Mesenchymal stem cell (in vitro differentiated cells and primary cell): ENCODE measurements around the gene TTLL11.

Experiments
- DNase-seq: peaks from one replicate; pipeline ENCODE4 v3.0.0-alpha.2; 2013
- H2AFZ ChIP-seq: one replicate; pipeline ENCODE4 v1.6.1; 2013; ENCODE audit warnings: low read depth, mild to moderate bottlenecking, control low read depth, inconsistent platforms, low read length, moderate library complexity
- H2AK5ac ChIP-seq: 2 replicates; pipeline ENCODE4 v1.6.1; 2013; ENCODE audit warnings: low read length, moderate library complexity, mild to moderate bottlenecking, inconsistent platforms; ENCODE audit not compliant: severe bottlenecking
- H2BK120ac ChIP-seq: one replicate; pipeline ENCODE4 v1.6.1; 2013; ENCODE audit warnings: low read depth, mild to moderate bottlenecking, inconsistent platforms, low read length, moderate library complexity
- H2BK12ac ChIP-seq, 2 experiments: one replicate each; pipeline ENCODE4 v1.6.1; 2013; ENCODE audit warnings: inconsistent platforms in 2 of 2, low read length in 2 of 2, mild to moderate bottlenecking in 2 of 2, moderate library complexity in 2 of 2, control low read depth in 1 of 2
- H2BK15ac ChIP-seq: one replicate; pipeline ENCODE4 v1.6.1; 2013; ENCODE audit warnings: mild to moderate bottlenecking, low read depth, inconsistent platforms; ENCODE audit not compliant: poor library complexity, severe bottlenecking
- H2BK5ac ChIP-seq: 2 replicates; pipeline ENCODE4 v1.6.1; 2013; ENCODE audit warnings: low read depth, mild to moderate bottlenecking, low read length, control low read depth, inconsistent platforms; ENCODE audit not compliant: poor library complexity, severe bottlenecking
- H3K14ac ChIP-seq, 2 experiments: one replicate each; pipeline ENCODE4 v1.6.1; 2013; ENCODE audit warnings: inconsistent platforms in 2 of 2, low read length in 2 of 2, control low read depth in 1 of 2, mild to moderate bottlenecking in 1 of 2, moderate library complexity in 1 of 2
- H3K18ac ChIP-seq, 2 experiments: one replicate each; pipeline ENCODE4 v1.6.1; 2013; ENCODE audit warnings: inconsistent platforms in 2 of 2, low read length in 2 of 2, control low read depth in 1 of 2, low read depth in 1 of 2, mild to moderate bottlenecking in 1 of 2
- H3K23ac ChIP-seq, 2 experiments: one replicate each; pipeline ENCODE4 v1.6.1; 2013; ENCODE audit warnings: inconsistent platforms in 2 of 2, low read length in 2 of 2, mild to moderate bottlenecking in 2 of 2, moderate library complexity in 2 of 2, control low read depth in 1 of 2
- H3K27ac ChIP-seq: 2 replicates; pipeline ENCODE4 v1.5.1; 2013; ENCODE audit warnings: mild to moderate bottlenecking, moderate library complexity, low read length, control low read depth, inconsistent platforms; ENCODE audit not compliant: poor library complexity, severe bottlenecking
- H3K27me3 ChIP-seq, 2 experiments: 2 replicates each; pipeline versions ENCODE4 v1.6.1 to v1.7.0; 2013; ENCODE audit warnings: low read length in 2 of 2, mild to moderate bottlenecking in 2 of 2, moderate library complexity in 2 of 2, control low read depth in 1 of 2, inconsistent platforms in 1 of 2; ENCODE audit not compliant: control insufficient read depth in 1 of 2, insufficient read depth in 1 of 2
- H3K36me3 ChIP-seq, 2 experiments: 2 replicates each; pipeline versions ENCODE4 v1.6.1 to v1.7.0; 2013; ENCODE audit warnings: low read length in 2 of 2, control low read depth in 1 of 2, inconsistent platforms in 1 of 2, low read depth in 1 of 2, mild to moderate bottlenecking in 1 of 2; ENCODE audit not compliant: insufficient read depth in 2 of 2, control insufficient read depth in 1 of 2
- H3K4ac ChIP-seq, 2 experiments: one replicate each; pipeline ENCODE4 v1.6.1; 2013; ENCODE audit warnings: inconsistent platforms in 2 of 2, low read length in 2 of 2, mild to moderate bottlenecking in 2 of 2, moderate library complexity in 2 of 2, control low read depth in 1 of 2, low read depth in 1 of 2
- H3K4me1 ChIP-seq: 2 replicates; pipeline ENCODE4 v1.6.1; 2013; ENCODE audit warnings: low read depth, low read length, control low read depth; ENCODE audit not compliant: control insufficient read depth, insufficient read depth
- H3K4me2 ChIP-seq: 2 replicates; pipeline ENCODE4 v1.6.1; 2013; ENCODE audit warnings: low read length, mild to moderate bottlenecking, inconsistent platforms; ENCODE audit not compliant: poor library complexity, severe bottlenecking
- H3K4me3 ChIP-seq, 2 experiments: 2 replicates each; pipeline versions ENCODE4 v1.5.1 to v1.7.0; 2013; ENCODE audit warnings: low read length in 2 of 2, mild to moderate bottlenecking in 2 of 2, control low read depth in 1 of 2, low read depth in 1 of 2; ENCODE audit not compliant: insufficient read depth in 1 of 2
- H3K79me1 ChIP-seq: replicated peaks from 2 replicates; pipeline ENCODE4 v1.6.1; 2013; ENCODE audit warnings: mild to moderate bottlenecking, control low read depth, low read length, inconsistent platforms; ENCODE audit not compliant: poor library complexity, severe bottlenecking
- H3K9ac ChIP-seq: 2 replicates; pipeline ENCODE4 v1.7.0; 2013; ENCODE audit warnings: mild to moderate bottlenecking, low read length, moderate library complexity
- H3K9me3 ChIP-seq: 2 replicates; pipeline ENCODE4 v1.7.0; 2013; ENCODE audit warnings: mild to moderate bottlenecking, low read length; ENCODE audit not compliant: control insufficient read depth
- H4K8ac ChIP-seq: one replicate; pipeline ENCODE4 v1.6.1; 2013; ENCODE audit warnings: inconsistent platforms, mild to moderate bottlenecking, low read length, moderate library complexity
- H4K91ac ChIP-seq: one replicate; pipeline ENCODE4 v1.6.1; 2013; ENCODE audit warnings: mild to moderate bottlenecking, low read length, inconsistent platforms
- WGBS: methylation state at CpG from one replicate; pipeline ENCODE4 v1.1.7; 2013; ENCODE audit warnings: mixed read lengths; 5-methylcytosine and 5-hydroxymethylcytosine counted together

Gene TTLL11

GRCh38 chr9:121811140-121811539 lies 282.0 kb downstream of the TTLL11 start:
- no peak overlapping the region for H2BK120ac ChIP-seq
- no peak overlapping the region for H2BK12ac ChIP-seq

GRCh38 chr9:121810489-121810888 lies 282.6 kb downstream of the TTLL11 start:
- Histone ChIP-seq H3K4me3 (no peak overlapping the region), H3K4ac (no peak overlapping the region), H3K23ac (no peak overlapping the region), H3K14ac (no peak overlapping the region), H3K79me1 (no peaks in the 10 kb centered on the region), H3K9me3 (no peaks in the 10 kb centered on the region), H2BK12ac (no peak overlapping the region), H2AK5ac (no peak overlapping the region), H2BK5ac (no peak overlapping the region), H3K18ac (no peak overlapping the region), H2AFZ (no peak overlapping the region), H3K27ac (no peak overlapping the region), H4K8ac (no peak overlapping the region), H2BK15ac (no peak overlapping the region), H3K36me3 (no peaks in the 10 kb centered on the region), H2BK120ac (no peak overlapping the region), H3K4me1 (no peaks in the 10 kb centered on the region), H3K9ac (no peak overlapping the region), H4K91ac (no peak overlapping the region), H3K27me3 (peaks cover 6 to 22% of the 10 kb centered on the region in 2 experiments), H3K4me2 (no peak overlapping the region)
- DNase-seq: no peak
- 68% methylated on average over 3 of the region's 3 CpGs for WGBS

More at GRCh38 chr9:121811140-121811539, 282.0 kb downstream of the TTLL11 start:
- Histone ChIP-seq H3K27me3 (peaks cover 11 to 26% of the 10 kb centered on the region in 2 experiments), H3K4me1 (no peaks in the 10 kb centered on the region), H4K8ac (no peak overlapping the region), H3K4ac (no peak overlapping the region), H4K91ac (no peak overlapping the region), H3K23ac (no peak overlapping the region), H2BK5ac (no peak overlapping the region), H3K27ac (no peak overlapping the region), H2AFZ (no peak overlapping the region), H3K4me3 (no peak overlapping the region), H3K4me2 (no peak overlapping the region), H3K9me3 (no peaks in the 10 kb centered on the region), H3K79me1 (no peaks in the 10 kb centered on the region), H3K14ac (no peak overlapping the region), H3K9ac (no peak overlapping the region), H3K36me3 (no peaks in the 10 kb centered on the region), H3K18ac (no peak overlapping the region), H2AK5ac (no peak overlapping the region), H2BK15ac (no peak overlapping the region)
- DNase-seq: no peak
- 80% methylated on average over 9 of the region's 9 CpGs for WGBS

GRCh38 chr9:121809356-121810050 lies 283.6 kb downstream of the TTLL11 start:
- Histone ChIP-seq H3K27ac (no peak overlapping the region), H2BK5ac (no peak overlapping the region), H3K4me1 (no peaks in the 10 kb centered on the region), H3K4me2 (no peak overlapping the region), H3K9me3 (no peaks in the 10 kb centered on the region), H4K91ac (no peak overlapping the region), H2BK12ac (no peak overlapping the region), H3K79me1 (no peaks in the 10 kb centered on the region), H3K27me3 (peaks cover 6 to 18% of the 10 kb centered on the region in 2 experiments), H2AFZ (no peak overlapping the region), H3K14ac (no peak overlapping the region), H3K36me3 (no peaks in the 10 kb centered on the region), H3K18ac (no peak overlapping the region), H3K4ac (no peak overlapping the region), H4K8ac (no peak overlapping the region), H2AK5ac (no peak overlapping the region), H2BK15ac (no peak overlapping the region), H3K9ac (no peak overlapping the region), H2BK120ac (no peak overlapping the region), H3K4me3 (no peak overlapping the region), H3K23ac (no peak overlapping the region)
- 92% methylated on average over 14 of the region's 15 CpGs for WGBS
- no peak for DNase-seq

- H4K91ac ChIP-seq: no peak overlapping the region
- no peaks in the 10 kb centered on the region for H3K36me3 ChIP-seq
- H3K4me2 ChIP-seq: no peak overlapping the region
- no peak overlapping the region for H3K18ac ChIP-seq
- H3K14ac ChIP-seq: no peak overlapping the region
- H3K27me3 ChIP-seq: peaks cover 5 to 18% of the 10 kb centered on the region in 2 experiments
- H3K79me1 ChIP-seq: no peaks in the 10 kb centered on the region
- no peaks in the 10 kb centered on the region for H3K9me3 ChIP-seq
- no peak overlapping the region for H3K23ac ChIP-seq
- H3K27ac ChIP-seq: no peak overlapping the region
- H2BK120ac ChIP-seq: no peak overlapping the region
- H3K4ac ChIP-seq: no peak overlapping the region
- no peaks in the 10 kb centered on the region for H3K4me1 ChIP-seq
- no peak overlapping the region for H2AK5ac ChIP-seq
- peak overlapping the region in 1 of 2 experiments; percentile 3 for H3K4me3 ChIP-seq
- H2BK12ac ChIP-seq: no peak overlapping the region
- no peak overlapping the region for H2BK15ac ChIP-seq
- no peak overlapping the region for H4K8ac ChIP-seq
- no peak overlapping the region for H2AFZ ChIP-seq
- DNase-seq: no peak
- no peak overlapping the region for H2BK5ac ChIP-seq
- whole genome bisulfite sequencing: 66% methylated on average over 4 of the region's 4 CpGs
- no peak overlapping the region for H3K9ac ChIP-seq
These were observed 284.3 kb downstream of the TTLL11 start for GRCh38 chr9:121808781-121809180.
